Stimulated activated CD4-positive, alpha-beta T cell treated with anti-CD3 and anti-CD28 coated beads, Interleukin-2, amount 100 ng/mL, for 24 hours (primary cell): ENCODE data around the gene KRR1.
"Not testable (repeated sequence)": the region's sequence is repeated elsewhere in the genome, so short reads cannot be mapped to it uniquely, and the experiment has no call there.

Experiments
- DNase-seq, 2 donors: peaks; one replicate each; pipeline ENCODE4 v3.0.0-alpha.2; 2020

Gene KRR1

GRCh38 chr12:75471902-75472890, 39.2 kb downstream of the KRR1 start:
- DNase-seq, result no peak

DNA sequence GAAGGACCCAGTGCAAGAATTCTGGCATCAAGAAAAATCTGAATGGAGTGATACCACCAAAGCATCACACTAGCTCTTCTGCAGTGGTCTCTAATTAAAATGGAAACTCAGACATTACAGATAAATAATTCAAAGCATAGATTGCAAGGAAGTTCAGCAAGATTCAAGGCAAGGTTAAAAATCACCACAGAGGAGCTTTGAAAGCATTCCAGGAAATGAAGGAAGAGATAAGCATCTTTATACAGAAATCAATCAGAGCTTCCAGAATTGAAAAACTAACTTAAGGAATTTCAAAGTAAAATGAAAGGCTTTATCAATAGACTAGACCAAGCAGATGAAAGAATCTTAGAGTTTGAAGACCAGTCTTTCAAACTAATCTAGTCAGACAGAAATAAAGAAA, 51.2 kb downstream of the KRR1 start:
- DNase-seq, result no peak

GRCh38 chr12:75459755-75460154, 51.7 kb downstream of the KRR1 start:
- DNase-seq, result no peak

GRCh38 chr12:75457866-75458265, 53.5 kb downstream of the KRR1 start:
- not testable (repeated sequence) for DNase-seq

DNA sequence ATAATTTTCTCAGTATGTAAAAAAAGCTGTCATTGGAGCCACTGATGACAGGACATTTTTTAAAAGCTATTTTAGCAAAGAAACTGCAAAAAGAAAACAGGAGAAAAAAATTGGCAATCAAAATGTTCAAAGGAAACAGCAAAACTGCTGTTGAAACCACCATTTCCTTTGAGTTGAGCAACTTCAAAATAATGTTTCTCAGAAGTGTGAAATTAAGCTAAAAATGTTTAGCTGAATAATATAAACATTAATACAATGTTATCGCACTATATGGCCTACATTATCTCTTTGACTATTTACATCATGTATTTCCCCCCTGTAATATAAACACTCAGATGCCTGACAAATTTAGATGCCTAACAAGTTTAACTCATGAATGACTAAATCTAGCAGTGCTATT, 54.2 kb downstream of the KRR1 start:
- no peak for DNase-seq

DNA sequence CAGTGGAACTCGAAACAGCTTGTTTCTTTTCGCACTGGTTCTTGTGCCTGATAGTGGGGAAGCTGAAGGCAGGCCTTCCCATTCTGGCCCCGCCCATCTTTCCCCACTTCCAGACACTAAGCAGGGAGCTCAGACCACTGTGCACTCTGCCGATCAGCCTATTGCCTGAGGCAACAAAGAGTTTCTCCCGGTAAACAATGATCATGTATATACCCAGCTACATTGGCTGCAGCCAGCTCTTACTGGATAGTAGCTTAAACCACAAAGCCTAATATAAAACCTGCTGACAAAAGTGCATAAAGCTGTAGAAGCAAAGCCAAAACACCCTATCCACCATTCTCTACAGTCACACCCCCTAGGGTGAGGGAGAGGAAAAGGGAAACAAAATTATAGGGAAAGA, 55.6 kb downstream of the KRR1 start:
- no peak for DNase-seq

GRCh38 chr12:75452675-75453330, 58.6 kb downstream of the KRR1 start:
- no peak for DNase-seq

DNA sequence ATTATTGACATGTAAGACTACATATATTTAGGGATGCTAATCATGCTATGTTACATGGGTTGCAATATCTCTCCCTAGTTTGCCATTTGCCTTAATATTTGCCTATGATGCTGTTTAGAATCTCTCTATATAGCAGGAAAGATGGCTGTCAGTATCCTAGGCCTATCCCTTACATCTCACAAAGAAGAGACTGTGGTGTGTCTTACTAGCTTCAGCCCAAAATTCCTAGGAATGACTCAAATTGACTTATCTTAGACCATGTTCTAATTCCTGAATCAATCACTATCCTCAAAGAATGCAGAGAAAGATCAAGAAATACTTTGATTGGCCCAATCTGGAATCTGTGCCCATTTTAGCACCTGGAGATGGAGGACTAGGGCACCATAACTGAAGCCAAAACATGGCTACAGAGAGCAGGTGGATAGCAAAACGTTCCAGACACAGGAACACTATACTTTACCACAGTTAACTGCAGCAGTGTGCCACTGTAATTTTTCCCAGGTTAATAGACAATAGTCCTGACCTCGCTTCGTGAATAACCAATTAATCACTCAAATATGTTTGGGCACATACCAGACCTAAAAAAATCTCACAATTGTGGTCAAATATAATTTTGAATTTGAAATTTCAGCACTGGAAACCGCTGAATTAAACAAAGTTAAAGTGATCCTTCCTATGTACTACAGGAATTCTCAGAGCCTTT, 63.6 kb downstream of the KRR1 start:
- no peak for DNase-seq

- DNase-seq, result no peak
These were observed 64.6 kb downstream of the KRR1 start for GRCh38 chr12:75446857-75447256.

- DNase-seq, result not testable (repeated sequence)
These were observed 66.3 kb downstream of the KRR1 start for GRCh38 chr12:75445137-75445507.

GRCh38 chr12:75444429-75445136, 66.8 kb downstream of the KRR1 start:
- no peak for DNase-seq

GRCh38 chr12:75443709-75444108, 67.7 kb downstream of the KRR1 start:
- no peak for DNase-seq

GRCh38 chr12:75442454-75442853, 69.0 kb downstream of the KRR1 start:
- DNase-seq, result not testable (repeated sequence)

GRCh38 chr12:75441687-75442449, 69.5 kb downstream of the KRR1 start:
- DNase-seq, result not testable (repeated sequence)
